IMR-90 (cell line): Measurements from ENCODE around the gene CCNB2. TPM values are rescaled to one million over a fixed set of nuclear protein-coding genes. Genes with fewer than 3 reads are reported as not detected.
A peak's percentile ranks its signal among the peaks of the same experiment; 100 is the strongest.

Source experiments
- ATAC-seq: fragments of 200-7000 bp; cut with Tn5 transposase; 2 replicates; pipeline ENCODE4 v1.9.1; 2020; ENCODE audit warnings: low read depth, mild to moderate bottlenecking, moderate library complexity
- BruUV-seq: library from RNA; stranded (reverse); fragments of 400-500 nt; replicated peaks from 2 replicates; lab custom pipeline; 2021; lab: Mats Ljungman, UMichigan
- CTCF ChIA-PET: fragments of 300-600 bp; formaldehyde crosslinking; extraction: SDS; loops from one replicate; lab custom pipeline; 2021; ENCODE audit warnings: antibody characterized with exemption; lab: Yijun Ruan, JAX
- POLR2A ChIA-PET: fragments of 300-600 bp; sonication (Branson Sonifier 250); formaldehyde crosslinking; loops from one replicate; lab custom pipeline; 2022; ENCODE audit warnings: antibody characterized with exemption; ENCODE audit not compliant: unreplicated experiment; lab: Charles Lee
- DNase-seq: peaks from one replicate; pipeline ENCODE4 v3.0.0; 2013
- H2AFZ ChIP-seq: replicated peaks from 2 replicates; pipeline ENCODE3; 2013; ENCODE audit warnings: low read length, mild to moderate bottlenecking; ENCODE audit not compliant: poor library complexity
- H2AK5ac ChIP-seq: 2 replicates; pipeline ENCODE4 v1.6.1; 2013; ENCODE audit warnings: low read depth, low read length, inconsistent platforms
- H2AK9ac ChIP-seq: replicated peaks from 2 replicates; pipeline ENCODE3; 2013; ENCODE audit warnings: mild to moderate bottlenecking, low read depth, low read length, moderate library complexity; ENCODE audit not compliant: poor library complexity
- H2BK120ac ChIP-seq: 2 replicates; pipeline ENCODE4 v1.6.1; 2013; ENCODE audit warnings: low read depth, low read length, inconsistent platforms
- H2BK15ac ChIP-seq: 3 replicates; pipeline ENCODE4 v1.6.1; 2013; ENCODE audit warnings: low read depth, low read length, inconsistent platforms
- H2BK20ac ChIP-seq: 2 replicates; pipeline ENCODE4 v1.6.1; 2013; ENCODE audit warnings: low read depth, mild to moderate bottlenecking, inconsistent platforms, low read length, moderate library complexity
- H2BK5ac ChIP-seq: 2 replicates; pipeline ENCODE4 v1.6.1; 2013; ENCODE audit warnings: mild to moderate bottlenecking, low read depth, low read length, inconsistent platforms; ENCODE audit not compliant: poor library complexity, severe bottlenecking
- H3K14ac ChIP-seq: replicated peaks from 2 replicates; pipeline ENCODE4 v1.6.1; 2013; ENCODE audit warnings: low read depth, low read length, inconsistent platforms
- H3K18ac ChIP-seq: 2 replicates; pipeline ENCODE4 v1.6.1; 2013; ENCODE audit warnings: low read depth, low read length, control low read depth
- H3K23ac ChIP-seq: 2 replicates; pipeline ENCODE4 v1.6.1; 2013; ENCODE audit warnings: low read depth, low read length, inconsistent platforms
- H3K27ac ChIP-seq: 2 replicates; pipeline ENCODE4 v1.5.1; 2013; ENCODE audit warnings: mild to moderate bottlenecking, control low read depth, low read length; ENCODE audit not compliant: insufficient read depth
- H3K27me3 ChIP-seq: 2 replicates; pipeline ENCODE4 v1.6.1; 2013; ENCODE audit warnings: low read length; ENCODE audit not compliant: control insufficient read depth, insufficient read depth
- H3K36me3 ChIP-seq: 2 replicates; pipeline ENCODE4 v1.6.1; 2013; ENCODE audit warnings: low read length, mixed read lengths; ENCODE audit not compliant: control insufficient read depth, insufficient read depth
- H3K4ac ChIP-seq: 2 replicates; pipeline ENCODE4 v1.6.1; 2013; ENCODE audit warnings: low read depth, low read length, inconsistent platforms
- H3K4me1 ChIP-seq: 2 replicates; pipeline ENCODE4 v1.6.1; 2013; ENCODE audit warnings: low read length, mixed read lengths; ENCODE audit not compliant: control insufficient read depth, insufficient read depth
- H3K4me2 ChIP-seq: 2 replicates; pipeline ENCODE4 v1.6.1; 2013; ENCODE audit warnings: low read depth, mild to moderate bottlenecking, control low read depth, low read length, moderate library complexity
- H3K4me3 ChIP-seq: 2 replicates; pipeline ENCODE4 v1.5.1; 2013; ENCODE audit warnings: low read depth, mild to moderate bottlenecking, control low read depth, low read length, moderate library complexity; ENCODE audit not compliant: insufficient read depth
- H3K56ac ChIP-seq: 2 replicates; pipeline ENCODE4 v1.6.1; 2013; ENCODE audit warnings: low read length, inconsistent platforms; ENCODE audit not compliant: insufficient read depth; ENCODE audit errors: extremely low read depth
- H3K79me1 ChIP-seq, 2 experiments: 2 replicates each; pipeline ENCODE4 v1.6.1; 2013; ENCODE audit warnings: low read length in 2 of 2, inconsistent platforms in 1 of 2, low read depth in 1 of 2
- H3K9ac ChIP-seq: 2 replicates; pipeline ENCODE4 v1.6.1; 2013; ENCODE audit warnings: low read depth, low read length, control low read depth
- H3K9me1 ChIP-seq: 2 replicates; pipeline ENCODE4 v1.6.1; 2013; ENCODE audit warnings: low read length, inconsistent platforms; ENCODE audit not compliant: insufficient read depth
- H3K9me3 ChIP-seq: 2 replicates; pipeline ENCODE4 v1.6.1; 2013; ENCODE audit warnings: low read length; ENCODE audit not compliant: control insufficient read depth, insufficient read depth
- H4K20me1 ChIP-seq: 2 replicates; pipeline ENCODE4 v1.6.1; 2013; ENCODE audit warnings: low read length, inconsistent platforms; ENCODE audit not compliant: insufficient read depth
- H4K5ac ChIP-seq: 2 replicates; pipeline ENCODE4 v1.6.1; 2013; ENCODE audit warnings: mild to moderate bottlenecking, low read depth, low read length, control low read depth
- H4K8ac ChIP-seq, 2 experiments: 2 replicates each; pipeline ENCODE4 v1.6.1; 2013; ENCODE audit warnings: low read depth in 2 of 2, low read length in 2 of 2, control low read depth in 1 of 2, inconsistent platforms in 1 of 2
- H4K91ac ChIP-seq: 2 replicates; pipeline ENCODE4 v1.6.1; 2013; ENCODE audit warnings: low read depth, low read length, inconsistent platforms; ENCODE audit not compliant: insufficient read depth
- BHLHE40 ChIP-seq: fragments of 150-350 bp; IDR thresholded peaks from 2 replicates; pipeline ENCODE4 v1.6.1; 2016; ENCODE audit warnings: mild to moderate bottlenecking, low read depth, low read length
- CEBPB ChIP-seq: IDR thresholded peaks from 2 replicates; pipeline ENCODE4 v1.6.1; 2012; ENCODE audit warnings: low read depth, low read length, improper control_type of control experiment
- CHD1 ChIP-seq: IDR thresholded peaks from 2 replicates; pipeline ENCODE4 v1.6.1; 2012; ENCODE audit warnings: low read depth, low read length, improper control_type of control experiment
- CTCF ChIP-seq: conservative IDR thresholded peaks from 2 replicates; pipeline ENCODE4 v1.5.1; 2012; ENCODE audit warnings: mild to moderate bottlenecking, low read depth, low read length, improper control_type of control experiment
- ELK1 ChIP-seq: fragments of 150-350 bp; IDR thresholded peaks from 2 replicates; pipeline ENCODE4 v1.6.1; 2016; ENCODE audit warnings: low read depth, mild to moderate bottlenecking, low read length, moderate library complexity, borderline replicate concordance
- FOS ChIP-seq: fragments of 150-350 bp; IDR thresholded peaks from 2 replicates; pipeline ENCODE4 v1.6.1; 2016; ENCODE audit warnings: low read depth, low read length
- MAFK ChIP-seq: IDR thresholded peaks from 2 replicates; pipeline ENCODE4 v1.6.1; 2012; ENCODE audit warnings: low read depth, low read length, improper control_type of control experiment
- NFE2L2 ChIP-seq: fragments of 150-350 bp; IDR thresholded peaks from 2 replicates; pipeline ENCODE4 v1.6.1; 2016; ENCODE audit warnings: low read depth, mild to moderate bottlenecking, low read length
- RCOR1 ChIP-seq: IDR thresholded peaks from 2 replicates; pipeline ENCODE4 v1.6.1; 2012; ENCODE audit warnings: mild to moderate bottlenecking, low read length, improper control_type of control experiment; ENCODE audit not compliant: insufficient replicate concordance
- SMC3 ChIP-seq: fragments of 150-350 bp; IDR thresholded peaks from 2 replicates; pipeline ENCODE4 v1.6.1; 2016; ENCODE audit warnings: low read depth, mild to moderate bottlenecking, antibody characterized with exemption, low read length, moderate library complexity
- USF2 ChIP-seq: fragments of 150-350 bp; IDR thresholded peaks from 2 replicates; pipeline ENCODE4 v1.6.1; 2017; ENCODE audit warnings: mild to moderate bottlenecking, antibody characterized with exemption, low read length, low read depth
- WGBS, 2 experiments: methylation state at CpG; one replicate each; pipeline versions ENCODE4 v1.1.5 to v1.1.7; 2013; ENCODE audit warnings: missing lambda C conversion rate in 2 of 2; ENCODE audit not compliant: insufficient read length in 1 of 2; ENCODE audit errors: extremely low coverage in 2 of 2; 5-methylcytosine and 5-hydroxymethylcytosine counted together
- dilution Hi-C: fragments of 300-500 bp; cut with HindIII; formaldehyde crosslinking; loops from one replicate; pipeline ENCODE4 v1.14.3; 2018; ENCODE audit warnings: low sequenced_read_pairs; ENCODE audit not compliant: unreplicated experiment
- in situ Hi-C: fragments of 300-500 bp; cut with MboI; formaldehyde crosslinking; loops from 3 replicates; pipeline ENCODE4 v1.14.3; 2019; ENCODE audit warnings: low sequenced_read_pairs, inconsistent platforms, mixed read lengths
- intact Hi-C: fragments of 100-400 bp; cut with micrococcal nuclease; formaldehyde crosslinking; loops from 2 replicates; pipeline ENCODE4 v1.10.0; 2022
- polyA plus RNA-seq, 3 experiments: library from polyadenylated mRNA; depleted of rRNA; stranded (reverse); fragments of >200 nt; gene quantifications; 2 replicates each; pipeline ENCODE4 v1.2.3, GENCODE V29; 2012; ENCODE audit warnings: low replicate concordance in 1 of 3
- total RNA-seq: library from RNA; depleted of rRNA; stranded (reverse); fragments of >200 nt; gene quantifications from 2 replicates; pipeline ENCODE4 v1.2.3, GENCODE V29; 2012

CCNB2 gene
- total and polyA plus RNA-seq, 2 of the 4 experiments (the other 2 are of a cell fraction): 52.5 to 54.6 TPM

- intact Hi-C loops: no loop called here
- ChIA-PET POLR2A (no interaction called here), CTCF (interaction anchor here (1.1 kb wide), 1 partner anchor 24 kb away, joined by 3 read pairs; no protein-coding TSS in a partner anchor)
- H3K23ac ChIP-seq: no peak overlapping the region
- no peak overlapping the region for H2AFZ ChIP-seq
- H2BK15ac ChIP-seq: no peak overlapping the region
- no peak overlapping the region; the same call in 1 of the 2 replicates for H4K5ac ChIP-seq
- H3K4ac ChIP-seq: no peak overlapping the region
- no peak for ATAC-seq
- no peak overlapping the region for H3K27ac ChIP-seq
- H3K9me1 ChIP-seq: peaks cover 3% of the 10 kb centered on the region; the same call in 1 of the 2 replicates
- H2BK120ac ChIP-seq: peak overlapping the region; percentile 28; the same call in 1 of the 2 replicates
- H3K4me3 ChIP-seq: no peak overlapping the region
- H3K4me2 ChIP-seq: no peak overlapping the region
- WGBS, 2 experiments: no CpG with 5 or more reads among the region's 2 CpGs
- no TSS peak for BruUV-seq
- no peak overlapping the region for H3K18ac ChIP-seq
- peaks cover 0 to 6% of the 10 kb centered on the region in 2 experiments; a peak in 2 of 4 replicates for H3K79me1 ChIP-seq
- DNase-seq: no peak
- no peak overlapping the region; the same call in 1 of the 2 replicates for H2BK20ac ChIP-seq
- H3K9me3 ChIP-seq: no peaks in the 10 kb centered on the region
- no peak overlapping the region for H3K56ac ChIP-seq
- peaks cover 26% of the 10 kb centered on the region for H3K36me3 ChIP-seq
- H3K14ac ChIP-seq: 0 out of 2 replicates have a peak overlapping the region, but pooled peaks have one; percentile 14
- H2AK9ac ChIP-seq: no peak overlapping the region
- H2AK5ac ChIP-seq: no peak overlapping the region
- no peak overlapping the region for H4K91ac ChIP-seq
- no peak overlapping the region for H4K8ac ChIP-seq
- TF ChIP-seq BHLHE40 (no peak), FOS (no peak), NFE2L2 (no peak), CHD1 (no peak), RCOR1 (no peak), USF2 (no peak), SMC3 (no peak), MAFK (no peak), ELK1 (no peak), CTCF (no peak), CEBPB (no peak)
- no peaks in the 10 kb centered on the region for H3K27me3 ChIP-seq
- H4K20me1 ChIP-seq: no peaks in the 10 kb centered on the region
- no peak overlapping the region for H3K9ac ChIP-seq
- dilution Hi-C loops: no loop called here
- in situ Hi-C loops: loop anchor here (5.0 kb wide), 1 partner anchor 342 kb away; no protein-coding TSS in a partner anchor
- peaks cover 5% of the 10 kb centered on the region for H3K4me1 ChIP-seq
- no peak overlapping the region for H2BK5ac ChIP-seq
Measured at GRCh38 chr15:59150185-59150584, 45.2 kb downstream of the CCNB2 start.
